ENCODE measurements around the gene SCT.

Gene SCT

DNA sequence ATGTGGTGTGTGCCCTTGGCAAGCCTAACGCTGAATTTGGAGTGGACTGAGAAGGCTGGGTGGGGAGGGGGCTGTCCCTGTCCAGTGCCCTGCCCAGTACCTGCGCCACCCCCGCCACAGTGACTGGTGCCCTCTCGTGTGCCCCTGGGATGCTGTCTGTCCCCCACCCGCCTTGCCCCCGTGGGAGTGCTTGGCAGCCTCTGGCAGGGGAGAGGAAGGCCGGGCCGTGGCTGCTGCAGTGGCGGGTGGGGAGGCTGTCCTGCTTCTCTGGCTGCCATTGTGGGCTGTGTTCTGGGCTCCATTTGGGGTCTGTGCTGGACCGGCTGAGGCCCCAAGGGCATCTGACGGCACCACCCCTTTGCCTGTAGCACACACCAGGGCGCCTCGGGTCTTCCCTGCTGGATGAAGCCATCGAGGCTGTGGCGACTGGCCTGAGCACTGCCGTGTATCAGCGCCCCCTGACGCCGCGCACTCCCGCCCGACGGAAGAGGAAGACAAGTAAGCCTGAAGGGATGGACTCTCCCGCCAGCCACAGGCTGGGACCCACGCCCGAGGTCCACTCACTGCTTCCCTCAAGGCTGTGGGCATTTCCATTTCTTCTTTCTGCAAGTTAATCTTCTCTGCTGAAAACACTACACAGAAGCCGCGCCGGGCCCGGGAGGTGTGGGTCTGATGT, 28.8 kb downstream of the SCT start:
- H3K36me3 ChIP-seq (ENCODE audit: low read depth): peaks cover 89% of the 10 kb centered on the region
- no peaks in the 10 kb centered on the region for H3K4me1 ChIP-seq (ENCODE audit: insufficient read depth, poor library complexity, severe bottlenecking)
- H3K9me3 ChIP-seq (ENCODE audit: severe bottlenecking): no peaks in the 10 kb centered on the region
- ATAC-seq (ENCODE audit: low read depth): no peak
- no peak for TF ChIP-seq CTCF (IDR thresholded peaks at IDR 0.05; ENCODE audit: poor library complexity, severe bottlenecking)
- no peak overlapping the region for H3K27ac ChIP-seq (ENCODE audit: poor library complexity, severe bottlenecking)
- H3K27me3 ChIP-seq (ENCODE audit: insufficient read depth, poor library complexity, severe bottlenecking): no peaks in the 10 kb centered on the region
- DNase-seq (ENCODE audit: low spot score): peak; percentile 68
- no peak overlapping the region for H3K4me3 ChIP-seq (ENCODE audit: severe bottlenecking)

- ATAC-seq (ENCODE audit: low read depth) (no peak), DNase-seq (ENCODE audit: low spot score) (peak; percentile 47)
- Histone ChIP-seq H3K27ac (ENCODE audit: poor library complexity, severe bottlenecking) (no peak overlapping the region), H3K36me3 (ENCODE audit: low read depth) (peaks cover 89% of the 10 kb centered on the region), H3K9me3 (ENCODE audit: severe bottlenecking) (no peaks in the 10 kb centered on the region), H3K4me3 (ENCODE audit: severe bottlenecking) (no peak overlapping the region), H3K27me3 (ENCODE audit: insufficient read depth, poor library complexity, severe bottlenecking) (no peaks in the 10 kb centered on the region), H3K4me1 (ENCODE audit: insufficient read depth, poor library complexity, severe bottlenecking) (no peaks in the 10 kb centered on the region)
- TF ChIP-seq CTCF (IDR thresholded peaks at IDR 0.05; ENCODE audit: poor library complexity, severe bottlenecking): no peak
These were observed 29.7 kb downstream of the SCT start for GRCh38 chr11:597166-597725.

- H3K4me1 ChIP-seq (ENCODE audit: insufficient read depth, poor library complexity, severe bottlenecking): no peaks in the 10 kb centered on the region
- H3K9me3 ChIP-seq (ENCODE audit: severe bottlenecking): no peaks in the 10 kb centered on the region
- no peak for DNase-seq (ENCODE audit: low spot score)
- no peak overlapping the region for H3K4me3 ChIP-seq (ENCODE audit: severe bottlenecking)
- no peak overlapping the region for H3K27ac ChIP-seq (ENCODE audit: poor library complexity, severe bottlenecking)
- no peak for TF ChIP-seq CTCF (IDR thresholded peaks at IDR 0.05; ENCODE audit: poor library complexity, severe bottlenecking)
- H3K36me3 ChIP-seq (ENCODE audit: low read depth): peaks cover 90% of the 10 kb centered on the region
- ATAC-seq (ENCODE audit: low read depth): no peak
- no peaks in the 10 kb centered on the region for H3K27me3 ChIP-seq (ENCODE audit: insufficient read depth, poor library complexity, severe bottlenecking)
These were observed 30.6 kb downstream of the SCT start for GRCh38 chr11:596374-596773.

GRCh38 chr11:595400-595799, 31.6 kb downstream of the SCT start:
- no peaks in the 10 kb centered on the region for H3K4me1 ChIP-seq (ENCODE audit: insufficient read depth, poor library complexity, severe bottlenecking)
- TF ChIP-seq CTCF (IDR thresholded peaks at IDR 0.05; ENCODE audit: poor library complexity, severe bottlenecking): no peak
- H3K4me3 ChIP-seq (ENCODE audit: severe bottlenecking): no peak overlapping the region
- no peaks in the 10 kb centered on the region for H3K27me3 ChIP-seq (ENCODE audit: insufficient read depth, poor library complexity, severe bottlenecking)
- ATAC-seq (ENCODE audit: low read depth) (no peak; the same call in 2 of the 3 replicates), DNase-seq (ENCODE audit: low spot score) (no peak)
- H3K9me3 ChIP-seq (ENCODE audit: severe bottlenecking): no peaks in the 10 kb centered on the region
- peaks cover 88% of the 10 kb centered on the region for H3K36me3 ChIP-seq (ENCODE audit: low read depth)
- H3K27ac ChIP-seq (ENCODE audit: poor library complexity, severe bottlenecking): no peak overlapping the region

GRCh38 chr11:593347-593746, 33.6 kb downstream of the SCT start:
- Histone ChIP-seq H3K9me3 (ENCODE audit: severe bottlenecking) (no peaks in the 10 kb centered on the region), H3K4me3 (ENCODE audit: severe bottlenecking) (no peak overlapping the region), H3K27me3 (ENCODE audit: insufficient read depth, poor library complexity, severe bottlenecking) (no peaks in the 10 kb centered on the region), H3K36me3 (ENCODE audit: low read depth) (peaks cover 83% of the 10 kb centered on the region), H3K27ac (ENCODE audit: poor library complexity, severe bottlenecking) (no peak overlapping the region), H3K4me1 (ENCODE audit: insufficient read depth, poor library complexity, severe bottlenecking) (no peaks in the 10 kb centered on the region)
- no peak for ATAC-seq (ENCODE audit: low read depth)
- no peak for TF ChIP-seq CTCF (IDR thresholded peaks at IDR 0.05; ENCODE audit: poor library complexity, severe bottlenecking)
- DNase-seq (ENCODE audit: low spot score): no peak

Data from RWPE2 (cell line).